GM19397 (cell line): Measurements from ENCODE around the gene THRB.
"Not testable (repeated sequence)": the region's sequence is repeated elsewhere in the genome, so short reads cannot be mapped to it uniquely, and the experiment has no call there.

ENCODE experiments used
- ATAC-seq: cut with Tn5 transposase; IDR thresholded peaks from one replicate; pipeline ENCODE4 v1.9.1; 2021; ENCODE audit warnings: mild to moderate bottlenecking, moderate library complexity; ENCODE audit not compliant: unreplicated experiment

The THRB gene

DNA sequence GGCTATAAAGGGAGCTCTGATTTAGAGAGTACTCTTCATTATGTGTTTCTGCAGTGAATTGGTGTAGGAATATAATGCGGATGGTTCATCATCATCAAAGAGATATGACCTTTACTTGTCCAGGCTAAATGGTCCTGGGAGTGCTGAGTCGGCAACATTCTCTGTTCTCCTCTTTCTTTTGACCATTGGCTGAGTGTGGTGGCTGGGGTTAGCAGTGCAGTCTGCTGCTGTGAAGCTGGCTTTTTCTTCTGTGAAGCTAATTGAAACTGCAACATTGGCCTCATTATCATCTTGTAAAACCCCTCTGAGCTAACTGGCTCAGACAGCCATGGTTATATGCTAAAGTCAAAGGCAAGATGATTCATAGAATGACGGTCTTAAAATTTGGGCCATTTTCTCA lies 83.8 kb downstream of the THRB start:
- no peak for ATAC-seq

GRCh38 chr3:24407980-24408680 lies 86.5 kb downstream of the THRB start:
- ATAC-seq, result no peak

- ATAC-seq, result no peak
These were observed 87.8 kb downstream of the THRB start for GRCh38 chr3:24406900-24407299.

DNA sequence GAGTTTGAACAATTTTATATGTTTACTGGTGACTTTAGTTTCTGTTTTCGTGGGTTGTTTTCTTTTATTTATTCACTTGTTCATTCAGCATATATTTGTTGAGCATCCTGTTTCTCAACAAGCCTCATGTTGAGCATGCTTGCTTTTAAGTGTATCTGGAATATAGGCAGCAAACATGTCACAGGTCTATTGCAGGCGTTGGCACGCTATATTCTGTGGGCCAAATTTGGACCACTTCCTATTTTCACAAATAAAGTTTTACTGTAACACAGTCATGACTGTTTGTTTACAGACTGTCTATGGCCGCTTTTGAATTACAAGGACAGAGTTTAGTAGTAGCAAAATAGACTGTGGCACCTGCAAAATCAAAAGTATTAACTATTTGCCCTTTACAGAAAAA lies 89.6 kb downstream of the THRB start:
- no peak for ATAC-seq

DNA sequence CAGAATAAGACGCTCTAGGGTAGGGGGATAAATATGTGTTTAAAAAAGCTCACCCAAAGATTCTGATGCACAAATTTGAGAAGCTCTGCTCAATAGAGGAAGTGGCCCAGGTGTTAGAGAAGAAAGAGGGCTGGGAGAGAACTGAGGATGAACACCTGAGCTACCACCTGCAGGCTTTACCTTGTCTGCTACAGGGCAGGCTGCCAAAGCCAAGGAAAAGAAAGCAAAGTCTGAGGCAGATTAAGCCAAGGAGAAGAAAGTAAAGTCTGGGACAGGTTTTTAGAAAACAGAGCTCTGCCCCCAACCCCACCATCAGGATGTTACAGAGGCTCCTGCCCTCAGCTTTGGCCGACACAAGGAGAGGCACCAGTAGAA lies 92.9 kb downstream of the THRB start:
- no peak for ATAC-seq

GRCh38 chr3:24401090-24401810 lies 93.4 kb downstream of the THRB start:
- ATAC-seq, result no peak

- ATAC-seq, result no peak
These were observed 94.2 kb downstream of the THRB start for GRCh38 chr3:24400450-24400849.

DNA sequence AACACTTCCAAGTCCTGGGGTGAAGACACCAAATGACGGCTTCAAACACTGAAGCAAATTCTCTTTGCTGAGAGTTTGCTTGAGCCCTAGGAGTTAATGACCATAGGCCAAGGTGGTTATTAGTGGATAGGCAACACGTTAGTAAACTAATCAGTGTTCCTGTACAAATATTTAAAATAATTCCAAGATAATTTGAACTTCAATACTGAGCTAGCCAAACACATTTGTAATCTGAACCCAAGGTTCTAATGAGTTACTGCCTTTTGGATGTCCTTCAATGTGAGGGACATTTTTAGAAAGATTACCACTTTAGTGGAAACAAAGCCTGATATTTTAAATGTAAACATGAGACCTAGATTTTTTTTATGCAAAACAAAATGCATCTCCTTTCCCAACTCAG lies 94.6 kb downstream of the THRB start:
- no peak for ATAC-seq

DNA sequence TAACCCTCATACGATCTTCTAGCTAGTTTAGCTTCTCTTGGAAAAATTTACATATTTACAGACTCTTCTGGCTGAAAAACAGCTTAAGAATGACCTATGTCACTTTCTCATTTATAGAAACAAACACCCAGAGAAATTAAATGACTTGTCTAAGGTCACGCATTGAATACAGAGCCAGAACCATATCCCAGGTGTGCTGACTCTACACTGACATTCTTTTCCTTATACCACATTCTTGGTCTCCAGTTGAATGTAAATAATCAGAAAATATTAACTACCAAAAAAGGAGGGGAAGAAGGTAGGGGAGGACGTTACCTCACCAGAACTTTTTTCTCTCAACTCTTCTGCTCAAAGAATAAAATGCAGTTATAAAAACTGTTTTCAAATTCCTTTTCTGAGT lies 95.0 kb downstream of the THRB start:
- ATAC-seq, result no peak

- not testable (repeated sequence) for ATAC-seq
These were observed 95.9 kb downstream of the THRB start for GRCh38 chr3:24398712-24399111.

- ATAC-seq, result no peak
These were observed 98.3 kb downstream of the THRB start for GRCh38 chr3:24396338-24396737.

DNA sequence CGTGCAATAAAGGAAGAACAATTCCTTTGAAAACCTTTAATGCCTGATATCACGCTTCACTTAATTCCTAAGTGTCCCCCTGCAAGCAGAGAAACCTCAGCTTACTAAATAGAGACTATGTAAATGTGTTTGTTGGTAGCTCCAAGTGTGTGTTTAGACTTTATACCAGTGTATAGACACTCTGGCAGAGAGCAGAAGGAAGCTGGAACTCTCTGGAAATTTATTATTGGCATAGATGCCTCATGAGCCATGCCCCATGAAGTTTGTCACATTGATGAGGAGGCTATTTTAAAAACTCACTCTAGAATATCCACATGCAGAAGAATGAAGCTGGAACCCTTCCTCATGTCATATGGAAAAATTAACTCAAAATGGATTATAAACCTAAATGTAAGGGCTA lies 99.9 kb downstream of the THRB start:
- no peak for ATAC-seq

GRCh38 chr3:24393316-24393715 lies 101.3 kb downstream of the THRB start:
- ATAC-seq, result no peak

GRCh38 chr3:24390169-24391130 lies 104.2 kb downstream of the THRB start:
- no peak for ATAC-seq

DNA sequence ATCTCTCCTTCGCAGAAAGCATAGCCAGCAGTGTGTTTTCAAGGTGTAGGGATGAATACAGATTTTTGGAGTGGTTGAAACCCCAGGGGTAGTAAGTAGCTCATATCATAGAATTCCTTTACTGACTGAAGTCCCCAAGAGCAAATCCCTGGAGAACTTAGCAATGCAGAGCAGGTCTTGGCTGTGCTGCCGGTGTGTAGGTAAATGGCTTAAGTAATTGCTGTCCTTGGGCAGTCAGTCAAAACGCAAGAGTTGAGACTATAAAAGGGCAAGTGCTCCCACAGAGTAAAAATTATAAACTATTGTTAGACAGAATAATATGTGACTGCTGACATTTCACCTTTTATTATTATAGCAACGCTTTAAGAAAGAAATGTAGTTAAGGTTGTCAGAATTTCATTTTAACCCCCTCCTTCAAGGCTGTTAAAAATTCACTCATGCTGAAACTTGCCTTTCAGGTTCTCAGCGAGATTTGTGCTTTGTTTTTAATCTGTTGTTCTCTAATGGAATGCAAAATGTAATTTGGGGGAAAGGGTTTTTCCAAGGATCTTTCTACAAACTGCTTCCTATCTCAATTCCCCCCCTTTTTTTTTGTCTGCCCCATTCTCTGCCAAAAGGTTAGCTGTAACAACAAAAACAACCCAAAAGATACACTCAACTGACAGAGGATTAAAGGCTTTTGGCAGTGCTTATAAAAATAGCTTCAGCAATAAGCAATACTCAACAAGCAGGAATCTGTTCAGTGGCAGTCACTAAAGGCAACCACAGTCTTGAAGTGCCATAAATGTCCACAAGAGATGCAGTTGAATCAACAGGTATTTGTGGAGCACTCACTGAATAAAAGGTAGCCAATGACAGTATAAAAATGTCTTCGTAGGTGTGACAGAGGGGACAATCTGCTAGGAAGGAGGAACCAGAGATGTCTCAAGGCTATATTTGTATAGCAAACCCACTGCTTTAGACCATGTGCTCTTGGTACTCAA lies 105.3 kb downstream of the THRB start:
- no peak for ATAC-seq

GRCh38 chr3:24388611-24389010 lies 106.0 kb downstream of the THRB start:
- ATAC-seq, result no peak

- no peak for ATAC-seq
These were observed 106.5 kb downstream of the THRB start for GRCh38 chr3:24388159-24388558.

- no peak for ATAC-seq
These were observed 107.2 kb downstream of the THRB start for GRCh38 chr3:24387493-24387892.

GRCh38 chr3:24387000-24387399 lies 107.7 kb downstream of the THRB start:
- ATAC-seq, result no peak

- no peak for ATAC-seq
These were observed 108.2 kb downstream of the THRB start for GRCh38 chr3:24386458-24386857.
